ENCODE data around the gene SCAP. TPM values are rescaled to one million over a fixed set of nuclear protein-coding genes. Genes with fewer than 3 reads are reported as not detected.

SCAP gene
- total and polyA plus RNA-seq, 4 donors: 44.1 to 91.8 (median 47.4) TPM

GRCh38 chr3:47418167-47419082 is 57.3 kb downstream of the SCAP start:
- peaks cover 0 to 53% (median 14%) of the 10 kb centered on the region in 4 donors for H3K36me3 ChIP-seq (ENCODE audit: control insufficient read depth in 4 of 4, insufficient read depth in 4 of 4, low read length in 4 of 4)
- no peak overlapping the region for H3K9ac ChIP-seq (ENCODE audit: insufficient read depth in 1 of 2, low read length in 2 of 2)
- ATAC-seq (ENCODE audit: insufficient read depth, low FRiP score) (no peak), DNase-seq (no peak)
- H3K27me3 ChIP-seq (ENCODE audit: control insufficient read depth in 3 of 3, insufficient read depth in 3 of 3, low read length in 2 of 3): no peaks in the 10 kb centered on the region
- peaks cover 0 to 6% (median 5%) of the 10 kb centered on the region in 5 donors for H3K4me1 ChIP-seq (ENCODE audit: control insufficient read depth in 5 of 5, insufficient read depth in 5 of 5, low read length in 5 of 5)
- TF ChIP-seq, protein P1, sequence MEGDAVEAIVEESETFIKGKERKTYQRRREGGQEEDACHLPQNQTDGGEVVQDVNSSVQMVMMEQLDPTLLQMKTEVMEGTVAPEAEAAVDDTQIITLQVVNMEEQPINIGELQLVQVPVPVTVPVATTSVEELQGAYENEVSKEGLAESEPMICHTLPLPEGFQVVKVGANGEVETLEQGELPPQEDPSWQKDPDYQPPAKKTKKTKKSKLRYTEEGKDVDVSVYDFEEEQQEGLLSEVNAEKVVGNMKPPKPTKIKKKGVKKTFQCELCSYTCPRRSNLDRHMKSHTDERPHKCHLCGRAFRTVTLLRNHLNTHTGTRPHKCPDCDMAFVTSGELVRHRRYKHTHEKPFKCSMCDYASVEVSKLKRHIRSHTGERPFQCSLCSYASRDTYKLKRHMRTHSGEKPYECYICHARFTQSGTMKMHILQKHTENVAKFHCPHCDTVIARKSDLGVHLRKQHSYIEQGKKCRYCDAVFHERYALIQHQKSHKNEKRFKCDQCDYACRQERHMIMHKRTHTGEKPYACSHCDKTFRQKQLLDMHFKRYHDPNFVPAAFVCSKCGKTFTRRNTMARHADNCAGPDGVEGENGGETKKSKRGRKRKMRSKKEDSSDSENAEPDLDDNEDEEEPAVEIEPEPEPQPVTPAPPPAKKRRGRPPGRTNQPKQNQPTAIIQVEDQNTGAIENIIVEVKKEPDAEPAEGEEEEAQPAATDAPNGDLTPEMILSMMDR (IDR thresholded peaks at IDR 0.05; ENCODE audit: control extremely low read depth, extremely low read depth): no peak
- H3K27ac ChIP-seq (ENCODE audit: low read depth in 1 of 2, low read length in 1 of 2): no peak overlapping the region
- no peaks in the 10 kb centered on the region for H3K9me3 ChIP-seq (ENCODE audit: control insufficient read depth in 4 of 4, insufficient read depth in 3 of 4, low read length in 3 of 4)
- no peak overlapping the region for H3K4me3 ChIP-seq
- WGBS, 2 donors: 93 to 94% methylated on average over 49 to 53 of the region's 53 CpGs

DNA sequence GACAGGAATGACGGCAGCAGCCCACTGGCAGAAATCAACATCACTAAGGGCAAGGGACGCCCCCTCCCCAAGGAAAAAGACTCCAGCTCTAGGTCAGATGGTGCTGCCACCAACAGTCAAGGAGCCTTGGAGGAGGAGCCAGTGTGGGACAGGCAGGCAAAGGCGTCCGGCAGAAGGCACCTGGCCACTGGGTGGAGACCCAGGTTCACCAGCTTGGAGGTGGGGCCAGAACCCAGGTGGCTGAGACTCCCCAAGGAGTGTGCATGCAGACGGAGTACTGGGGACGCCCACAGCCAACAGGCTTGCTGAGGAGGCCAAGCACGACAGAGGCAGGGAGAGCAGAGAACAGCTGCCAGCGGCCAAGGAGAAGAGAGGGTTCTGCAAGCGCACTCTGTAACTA is 59.7 kb downstream of the SCAP start:
- Histone ChIP-seq H3K4me3 (no peak overlapping the region), H3K27ac (ENCODE audit: low read depth in 1 of 2, low read length in 1 of 2) (peak overlapping the region in 1 of 2 donors; percentile 15), H3K9me3 (ENCODE audit: control insufficient read depth in 4 of 4, insufficient read depth in 3 of 4, low read length in 3 of 4) (no peaks in the 10 kb centered on the region), H3K9ac (ENCODE audit: insufficient read depth in 1 of 2, low read length in 2 of 2) (no peak overlapping the region), H3K4me1 (ENCODE audit: control insufficient read depth in 5 of 5, insufficient read depth in 5 of 5, low read length in 5 of 5) (no peaks in the 10 kb centered on the region), H3K36me3 (ENCODE audit: control insufficient read depth in 4 of 4, insufficient read depth in 4 of 4, low read length in 4 of 4) (peaks cover 6 to 77% (median 18%) of the 10 kb centered on the region in 4 donors), H3K27me3 (ENCODE audit: control insufficient read depth in 3 of 3, insufficient read depth in 3 of 3, low read length in 2 of 3) (no peaks in the 10 kb centered on the region)
- DNase-seq: no peak
- no peak for ATAC-seq (ENCODE audit: insufficient read depth, low FRiP score)
- TF ChIP-seq, protein P1 (IDR thresholded peaks at IDR 0.05; ENCODE audit: control extremely low read depth, extremely low read depth): no peak
- WGBS, 2 donors: 89% methylated on average over 9 of the region's 9 CpGs

GRCh38 chr3:47414666-47415587 is 60.8 kb downstream of the SCAP start:
- WGBS, 2 donors: 89 to 94% methylated on average over 16 of the region's 16 CpGs
- H3K27ac ChIP-seq (ENCODE audit: low read depth in 1 of 2, low read length in 1 of 2): no peak overlapping the region
- no peak overlapping the region for H3K9ac ChIP-seq (ENCODE audit: insufficient read depth in 1 of 2, low read length in 2 of 2)
- no peaks in the 10 kb centered on the region for H3K4me1 ChIP-seq (ENCODE audit: control insufficient read depth in 5 of 5, insufficient read depth in 5 of 5, low read length in 5 of 5)
- peaks cover 6 to 82% (median 18%) of the 10 kb centered on the region in 4 donors for H3K36me3 ChIP-seq (ENCODE audit: control insufficient read depth in 4 of 4, insufficient read depth in 4 of 4, low read length in 4 of 4)
- no peaks in the 10 kb centered on the region for H3K27me3 ChIP-seq (ENCODE audit: control insufficient read depth in 3 of 3, insufficient read depth in 3 of 3, low read length in 2 of 3)
- no peak overlapping the region for H3K4me3 ChIP-seq
- TF ChIP-seq, protein P1 (IDR thresholded peaks at IDR 0.05; ENCODE audit: control extremely low read depth, extremely low read depth): no peak
- DNase-seq (no peak), ATAC-seq (ENCODE audit: insufficient read depth, low FRiP score) (no peak)
- H3K9me3 ChIP-seq (ENCODE audit: control insufficient read depth in 4 of 4, insufficient read depth in 3 of 4, low read length in 3 of 4): no peaks in the 10 kb centered on the region

Measured in lung (tissue), 12 donors.